ENCODE results near the gene BSX. TPM values are rescaled to one million over a fixed set of nuclear protein-coding genes. Genes with fewer than 3 reads are reported as not detected.

The BSX gene
- total and polyA plus RNA-seq, 2 donors (not counting 3 experiments of a cell fraction or from before 2014, with no cell fraction given), result not detected

- no peak for TF ChIP-seq GATA2 (IDR thresholded peaks at IDR 0.05; ENCODE audit: insufficient read depth, insufficient read length, low read depth, low read length)
- TF ChIP-seq CTCF (IDR thresholded peaks at IDR 0.05; ENCODE audit: extremely low read depth in 1 of 2, insufficient read depth in 1 of 2, low read depth in 1 of 2, low read length in 2 of 2), result no peak
- TF ChIP-seq FOS (IDR thresholded peaks at IDR 0.05; ENCODE audit: borderline replicate concordance, insufficient read depth, low read length), result no peak
- no peak for TF ChIP-seq POLR2AphosphoS5 (IDR thresholded peaks at IDR 0.05; ENCODE audit: insufficient read depth, low read depth, low read length)
- no peak for TF ChIP-seq POLR2A (IDR thresholded peaks at IDR 0.05; ENCODE audit: low read depth, low read length)
- TF ChIP-seq JUN (IDR thresholded peaks at IDR 0.05; ENCODE audit: borderline replicate concordance, insufficient read depth, insufficient read length, low read depth), result no peak
- H3K36me3 ChIP-seq (ENCODE audit: control insufficient read depth in 2 of 2, extremely low read depth in 1 of 2, insufficient read depth in 2 of 2, low read length in 2 of 2), result no peaks in the 10 kb centered on the region
- no peak for FAIRE-seq
- no peak overlapping the region for H3K9ac ChIP-seq (replicated peaks; ENCODE audit: extremely low read depth, insufficient read depth, low read length)
- no peak for DNase-seq (ENCODE audit: low read depth, low spot score)
- H3K27ac ChIP-seq (ENCODE audit: insufficient read depth, low read depth, low read length), result no peak overlapping the region
- no peaks in the 10 kb centered on the region for H3K4me1 ChIP-seq (ENCODE audit: control insufficient read depth, extremely low read depth, insufficient read depth, low read length)
- no peaks in the 10 kb centered on the region for H3K9me3 ChIP-seq (replicated peaks; ENCODE audit: control insufficient read depth, insufficient read depth, low read length)
- dilution Hi-C loops (cut with MboI; ENCODE audit: extremely low pct_ligation_motif_present, low sequenced_read_pairs) (no loop called here), intact Hi-C loops (cut with micrococcal nuclease) (no loop called here)
- no peak overlapping the region for H2AFZ ChIP-seq (ENCODE audit: low read depth, low read length)
- no peaks in the 10 kb centered on the region for H3K27me3 ChIP-seq (ENCODE audit: control insufficient read depth in 2 of 2, insufficient read depth in 2 of 2, low read length in 2 of 2)
- no peaks in the 10 kb centered on the region for H3K79me2 ChIP-seq (ENCODE audit: control insufficient read depth, insufficient read depth, low read length)
- CTCF ChIA-PET, result interaction anchor here (0.8 to 1.5 kb wide), 2 partner anchors 11 to 85 kb away, joined by 3 read pairs; no protein-coding TSS in a partner anchor
- H3K4me2 ChIP-seq (ENCODE audit: insufficient read depth, low read length), result no peak overlapping the region
- no peak overlapping the region for H3K4me3 ChIP-seq (replicated peaks in 1 of 3; ENCODE audit: insufficient read depth in 1 of 3, low read depth in 1 of 3, low read length in 3 of 3)
- H3K9me1 ChIP-seq (replicated peaks; ENCODE audit: control insufficient read depth, extremely low read depth, insufficient read depth, low read length), result no peaks in the 10 kb centered on the region
- H4K20me1 ChIP-seq (replicated peaks; ENCODE audit: control insufficient read depth, extremely low read depth, insufficient read depth, low read length), result no peaks in the 10 kb centered on the region
- POLR2A ChIA-PET, result no interaction called here
- BruUV-seq (replicated peaks), result no TSS peak
These were observed 43.7 kb downstream of the BSX start for GRCh38 chr11:122937983-122938382.

GRCh38 chr11:122933416-122933815 is 48.2 kb downstream of the BSX start:
- Histone ChIP-seq H3K9me3 (replicated peaks; ENCODE audit: control insufficient read depth, insufficient read depth, low read length) (no peaks in the 10 kb centered on the region), H3K9ac (replicated peaks; ENCODE audit: extremely low read depth, insufficient read depth, low read length) (no peak overlapping the region), H3K4me2 (ENCODE audit: insufficient read depth, low read length) (no peak overlapping the region), H3K79me2 (ENCODE audit: control insufficient read depth, insufficient read depth, low read length) (no peaks in the 10 kb centered on the region), H3K9me1 (replicated peaks; ENCODE audit: control insufficient read depth, extremely low read depth, insufficient read depth, low read length) (no peaks in the 10 kb centered on the region), H3K27me3 (ENCODE audit: control insufficient read depth in 2 of 2, insufficient read depth in 2 of 2, low read length in 2 of 2) (no peaks in the 10 kb centered on the region), H3K4me3 (replicated peaks in 1 of 3; ENCODE audit: insufficient read depth in 1 of 3, low read depth in 1 of 3, low read length in 3 of 3) (no peak overlapping the region), H2AFZ (ENCODE audit: low read depth, low read length) (no peak overlapping the region), H4K20me1 (replicated peaks; ENCODE audit: control insufficient read depth, extremely low read depth, insufficient read depth, low read length) (no peaks in the 10 kb centered on the region), H3K36me3 (ENCODE audit: control insufficient read depth in 2 of 2, extremely low read depth in 1 of 2, insufficient read depth in 2 of 2, low read length in 2 of 2) (no peaks in the 10 kb centered on the region), H3K4me1 (ENCODE audit: control insufficient read depth, extremely low read depth, insufficient read depth, low read length) (no peaks in the 10 kb centered on the region), H3K27ac (ENCODE audit: insufficient read depth, low read depth, low read length) (no peak overlapping the region)
- no TSS peak for BruUV-seq (replicated peaks)
- no peak for DNase-seq (ENCODE audit: low read depth, low spot score)
- intact Hi-C loops (cut with micrococcal nuclease) (no loop called here), dilution Hi-C loops (cut with MboI; ENCODE audit: extremely low pct_ligation_motif_present, low sequenced_read_pairs) (no loop called here)
- TF ChIP-seq GATA2 (IDR thresholded peaks at IDR 0.05; ENCODE audit: insufficient read depth, insufficient read length, low read depth, low read length) (no peak), MYC (IDR thresholded peaks at IDR 0.05; ENCODE audit: low read depth, low read length) (no peak), JUN (IDR thresholded peaks at IDR 0.05; ENCODE audit: borderline replicate concordance, insufficient read depth, insufficient read length, low read depth) (no peak), MAX (IDR thresholded peaks at IDR 0.05; ENCODE audit: insufficient read depth, insufficient read length) (no peak), CTCF (IDR thresholded peaks at IDR 0.05; ENCODE audit: extremely low read depth in 1 of 2, insufficient read depth in 1 of 2, low read depth in 1 of 2, low read length in 2 of 2) (no peak), POLR2A (IDR thresholded peaks at IDR 0.05; ENCODE audit: low read depth, low read length) (no peak), FOS (IDR thresholded peaks at IDR 0.05; ENCODE audit: borderline replicate concordance, insufficient read depth, low read length) (no peak), EZH2 (IDR thresholded peaks at IDR 0.05; ENCODE audit: borderline replicate concordance, low read depth, low read length, severe bottlenecking) (no peak), POLR2AphosphoS5 (IDR thresholded peaks at IDR 0.05; ENCODE audit: insufficient read depth, low read depth, low read length) (no peak)
- ChIA-PET POLR2A (no interaction called here), CTCF (interaction anchor here (0.8 to 1.6 kb wide), 9 partner anchors 9 to 90 kb away, joined by 3 to 10 read pairs (median 3); no protein-coding TSS in a partner anchor)
- FAIRE-seq, result no peak

All from endothelial cell of umbilical vein (primary cell).